NK-92 (cell line): ENCODE results near the gene LRRC4B.

Experiments
- DNase-seq: peaks from one replicate; lab custom pipeline; 2025; ENCODE audit not compliant: unreplicated experiment; lab: John Stamatoyannopoulos, UW

Gene LRRC4B

DNA sequence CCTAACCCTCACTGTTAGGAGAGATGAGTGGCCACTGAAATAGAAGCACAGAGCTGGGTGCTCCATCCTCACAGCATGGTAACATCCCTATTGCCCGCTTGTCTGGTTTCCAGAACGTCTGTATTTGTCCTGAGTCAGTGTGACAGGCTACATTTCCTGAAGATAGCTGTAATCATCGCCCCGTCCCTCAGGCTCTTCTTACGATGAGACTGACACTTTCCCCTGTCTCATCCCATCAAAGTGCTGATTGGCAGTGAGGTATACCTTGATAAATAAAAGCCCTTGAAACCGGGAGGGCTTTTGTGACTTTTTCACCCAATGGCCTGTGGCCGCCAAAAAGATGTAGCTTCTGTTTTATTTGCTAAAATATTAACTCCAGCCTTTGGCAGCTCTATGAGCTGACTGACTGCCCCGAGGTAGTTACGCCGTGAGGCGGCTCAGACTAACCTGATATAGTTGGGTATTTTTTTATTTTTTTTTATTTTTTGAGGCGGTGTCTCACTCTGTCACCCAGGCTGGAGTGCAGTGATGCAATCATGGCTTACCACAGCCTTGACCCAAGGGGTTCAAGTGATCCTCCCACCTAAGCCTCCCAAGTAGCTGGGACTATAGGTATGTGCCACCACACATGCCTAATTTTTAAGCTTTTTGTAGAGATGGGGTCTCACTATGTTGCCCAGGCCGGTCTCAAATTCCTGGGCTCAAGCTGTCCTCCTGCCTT is 5.7 kb upstream of the LRRC4B start:
- no peak for DNase-seq

DNA sequence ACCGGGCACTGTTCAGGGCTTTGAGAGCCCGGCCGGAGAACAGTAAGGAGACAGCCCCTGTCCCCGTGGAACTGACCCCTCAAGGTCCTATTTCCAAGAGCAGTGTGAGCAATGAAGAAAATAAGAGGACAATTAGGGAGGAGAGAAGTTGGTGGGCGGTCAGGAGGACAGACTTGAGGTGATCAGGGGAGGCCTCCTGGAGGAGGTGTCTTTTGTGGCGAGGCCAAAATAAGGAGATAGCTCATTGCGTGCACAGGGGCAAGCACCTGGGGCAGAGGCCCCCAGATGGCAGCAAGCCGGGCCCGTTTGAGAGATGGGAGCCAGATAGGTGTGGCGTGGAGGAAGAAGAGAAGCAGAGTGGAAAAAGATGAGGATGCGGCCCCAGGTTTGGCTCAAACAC is 2.8 kb upstream of the LRRC4B start:
- DNase-seq = no peak

DNA sequence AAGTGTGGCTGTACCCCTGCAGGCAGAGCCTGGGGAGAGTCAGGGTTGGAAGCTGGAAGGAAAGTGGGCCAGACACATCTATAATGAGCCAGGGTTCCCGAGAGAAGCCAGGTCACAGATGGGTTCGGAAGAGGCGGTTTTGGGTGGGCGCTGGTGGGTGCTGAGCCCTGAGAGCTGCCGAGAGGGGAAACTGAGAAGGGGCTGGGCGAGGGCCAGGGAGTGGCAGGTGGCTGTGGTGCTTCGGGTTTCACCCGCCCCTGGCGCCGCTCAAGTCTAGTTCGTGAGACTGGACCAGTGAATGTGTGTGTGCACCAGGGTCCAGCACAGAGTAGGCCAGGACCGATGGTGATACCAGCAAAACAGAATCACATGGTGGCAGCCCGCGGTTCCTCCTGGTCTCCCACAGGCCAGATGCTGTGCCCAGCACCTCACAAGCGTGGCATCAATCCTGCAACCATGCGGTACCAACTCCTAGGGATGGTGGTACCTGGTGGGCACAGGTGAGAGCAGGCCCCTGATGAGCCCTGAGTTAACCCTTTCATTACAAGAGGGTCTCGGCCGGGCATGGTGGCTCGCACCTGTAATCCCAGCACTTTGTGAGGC is 1.8 kb upstream of the LRRC4B start:
- no peak for DNase-seq

DNA sequence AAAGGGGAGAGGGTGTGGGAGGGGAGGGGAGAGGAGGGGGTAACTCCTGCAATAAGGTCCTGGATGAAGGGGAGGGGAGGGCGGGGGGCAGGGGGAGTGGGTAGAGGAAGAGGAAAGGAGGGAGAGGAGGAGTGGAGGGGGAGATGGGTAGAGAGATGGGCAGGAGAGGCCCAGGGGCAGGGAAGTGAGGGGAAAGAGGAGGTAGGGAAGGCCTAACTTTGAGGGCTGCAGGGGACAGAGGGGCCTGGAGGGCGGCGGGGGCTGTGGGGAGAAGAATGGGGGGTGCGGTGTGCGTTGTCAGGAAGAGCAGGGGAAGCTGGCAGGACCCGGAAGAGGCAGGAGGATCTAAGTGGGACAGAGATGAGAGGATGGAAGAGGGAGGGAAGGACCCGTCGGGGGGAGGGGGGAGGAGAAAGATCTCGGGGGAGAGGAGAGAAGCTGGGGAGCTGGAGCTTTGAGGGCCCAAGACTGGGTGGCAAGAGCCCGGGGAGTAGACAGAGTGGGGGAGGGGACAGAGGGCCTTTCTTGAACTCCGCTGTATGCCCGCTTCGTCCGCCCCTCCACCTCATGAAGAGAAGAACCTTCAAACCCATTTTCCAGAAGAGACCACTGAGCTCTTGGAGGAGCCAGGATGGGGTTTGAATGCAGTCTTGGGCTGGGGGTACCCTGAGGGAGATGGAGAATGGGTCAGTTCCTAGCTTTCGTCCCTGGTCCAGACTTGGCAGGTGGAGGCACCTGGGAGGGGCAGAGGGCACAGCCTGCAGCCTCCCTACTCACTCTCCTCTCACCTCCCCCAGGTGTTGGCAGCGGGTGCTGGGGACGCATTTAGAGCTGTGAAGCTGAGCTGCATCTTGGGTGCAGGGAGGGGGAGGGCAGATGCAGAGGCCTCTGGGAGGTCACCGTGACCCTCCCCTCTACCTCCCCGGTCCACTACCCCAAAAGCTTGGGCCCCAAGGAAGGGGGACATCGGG is 778 bp upstream of the LRRC4B start:
- no peak for DNase-seq

DNA sequence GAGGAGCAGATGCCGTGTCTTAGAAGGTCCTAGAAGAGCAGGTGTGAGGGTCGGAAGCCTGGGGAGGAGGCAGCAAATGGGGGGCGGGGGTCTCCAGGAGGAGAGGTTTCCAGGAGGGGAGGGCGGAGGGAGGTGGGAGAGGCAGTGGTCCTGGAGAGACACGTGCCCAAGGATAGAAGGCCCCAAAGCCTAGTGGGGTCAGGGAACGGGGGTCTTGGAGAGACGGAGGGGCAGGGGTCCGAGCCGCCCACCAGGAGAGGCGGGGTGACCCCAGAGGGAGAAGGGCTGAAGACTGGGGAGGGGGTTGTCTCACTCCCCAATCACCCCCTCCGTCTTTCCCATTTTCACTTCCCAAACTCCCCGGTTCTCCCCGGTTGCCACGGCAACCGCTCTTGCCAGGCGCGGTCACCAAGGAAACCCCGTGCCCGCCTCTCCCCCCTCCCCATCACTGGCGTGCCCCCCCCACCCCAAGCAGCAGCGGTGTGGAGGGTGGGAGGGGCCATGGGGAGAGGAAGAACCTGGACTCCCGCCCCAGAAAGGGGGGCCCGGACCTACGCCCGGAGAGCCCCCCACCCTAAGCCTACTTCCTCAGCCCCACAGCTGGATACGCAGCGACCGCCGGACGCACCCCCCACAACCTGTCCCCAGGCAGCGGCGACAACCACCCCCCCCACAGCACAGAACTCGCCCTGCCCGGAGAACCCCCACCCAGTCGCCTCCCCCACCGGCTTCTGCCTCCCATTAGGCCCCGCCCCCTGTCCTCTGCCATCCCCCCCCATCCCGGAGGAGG is 988 bp downstream of the LRRC4B start:
- no peak for DNase-seq

DNA sequence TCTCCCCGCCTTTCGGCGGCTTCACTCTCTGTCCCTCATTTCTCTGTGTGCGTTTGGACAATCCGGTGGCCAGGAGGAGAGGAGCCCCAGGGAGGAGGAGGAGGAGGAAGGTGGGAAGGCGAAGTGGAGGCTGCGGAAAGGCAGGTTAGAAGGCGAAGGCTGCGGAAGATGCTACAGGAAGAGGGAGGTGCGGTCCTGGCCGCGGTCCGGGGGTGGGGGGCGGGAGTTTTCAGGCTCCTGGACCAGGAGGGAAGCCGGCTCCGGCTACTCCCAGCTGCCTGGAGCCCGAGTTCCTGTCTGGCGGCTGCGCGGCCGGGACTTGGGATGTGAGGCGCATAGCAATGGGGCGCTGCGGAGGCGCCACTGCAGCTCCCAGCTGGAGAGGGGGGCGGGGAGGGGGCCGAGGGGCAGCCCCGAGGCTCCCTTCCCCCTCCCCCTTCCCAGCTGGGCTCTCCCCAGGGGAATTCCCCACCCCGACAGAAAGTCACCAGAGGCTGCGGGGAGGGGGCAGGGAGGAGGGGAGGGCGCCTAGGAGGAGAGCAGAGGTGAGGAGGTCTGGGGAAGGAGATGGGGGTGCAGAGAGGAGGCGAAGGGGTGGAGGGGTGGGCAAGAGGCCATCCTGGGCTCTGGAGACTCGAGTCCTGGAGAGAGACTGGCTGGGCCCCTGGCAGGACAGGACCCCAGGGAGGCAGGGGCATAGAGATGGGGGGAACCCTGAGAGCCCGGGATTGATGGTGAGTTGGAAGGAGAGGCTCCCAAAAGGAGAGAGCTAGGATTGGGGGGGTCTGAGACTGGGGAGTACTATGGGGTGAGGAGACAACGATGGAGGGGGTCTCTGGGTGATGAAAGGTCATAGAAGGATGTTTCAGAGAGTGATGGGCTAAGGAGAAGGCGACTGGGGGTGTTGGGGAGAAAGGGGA is 2.0 kb downstream of the LRRC4B start:
- DNase-seq = no peak

DNA sequence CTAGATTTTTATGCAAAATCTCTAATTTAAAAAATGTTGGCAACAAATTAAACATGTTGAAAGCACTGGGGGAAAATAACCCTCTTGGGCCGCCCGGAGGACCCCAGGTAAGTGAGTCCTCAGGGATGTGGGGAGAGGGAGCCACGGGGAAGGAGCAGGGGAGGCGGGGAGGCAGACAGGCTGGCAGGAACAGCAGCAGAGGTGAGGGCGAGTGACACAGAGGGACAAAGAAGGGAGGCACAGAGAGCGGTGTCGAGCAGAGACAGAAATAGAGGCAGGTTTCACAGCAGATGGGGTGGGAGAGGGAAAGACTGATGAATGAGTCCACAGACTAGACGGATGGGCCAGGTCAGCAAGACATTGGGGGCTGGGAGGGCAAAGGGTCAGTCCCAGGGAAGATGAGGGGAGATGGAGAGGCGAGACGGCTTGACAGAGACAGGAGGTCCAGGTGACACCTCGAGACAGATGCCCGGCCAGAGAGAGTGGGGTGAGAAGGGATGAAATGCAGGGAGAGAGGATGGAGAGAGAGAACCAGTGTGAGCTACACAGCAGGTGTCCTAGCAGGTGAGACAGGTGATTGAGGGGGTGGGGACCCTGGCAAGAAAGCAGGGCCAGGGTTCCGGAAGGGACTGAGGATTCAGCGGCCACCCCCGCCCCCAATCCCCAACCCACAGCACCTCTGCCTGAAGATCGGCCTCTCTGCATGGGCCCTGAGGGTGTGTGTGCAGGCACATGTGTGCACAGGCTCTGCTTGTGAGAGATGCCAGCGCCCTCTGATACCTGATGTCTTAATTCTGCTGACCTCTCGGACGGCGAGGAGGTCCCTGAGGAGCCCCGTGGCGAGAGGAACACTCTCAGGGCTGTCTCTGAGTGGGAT is 3.8 kb downstream of the LRRC4B start:
- no peak for DNase-seq

DNA sequence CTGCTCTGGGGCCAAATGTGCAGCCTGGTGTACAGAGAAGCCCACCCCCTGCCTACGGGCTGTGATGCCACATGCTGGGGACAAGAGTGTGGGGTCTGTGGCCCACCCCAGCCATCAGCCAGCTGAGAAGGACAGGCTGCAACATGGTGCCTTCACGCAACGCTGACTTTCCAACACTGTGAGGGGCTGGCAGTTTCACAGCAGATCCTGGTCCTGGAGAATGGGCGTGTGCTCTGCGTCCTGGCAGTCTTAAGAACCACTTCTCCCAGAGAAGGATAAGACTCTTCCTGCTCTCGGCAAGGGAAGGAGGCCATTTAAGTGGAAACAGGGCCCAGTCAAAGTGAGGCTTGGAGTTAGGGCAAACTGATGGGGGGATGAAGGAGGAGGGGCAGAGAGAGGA is 4.6 kb downstream of the LRRC4B start:
- no peak for DNase-seq

DNA sequence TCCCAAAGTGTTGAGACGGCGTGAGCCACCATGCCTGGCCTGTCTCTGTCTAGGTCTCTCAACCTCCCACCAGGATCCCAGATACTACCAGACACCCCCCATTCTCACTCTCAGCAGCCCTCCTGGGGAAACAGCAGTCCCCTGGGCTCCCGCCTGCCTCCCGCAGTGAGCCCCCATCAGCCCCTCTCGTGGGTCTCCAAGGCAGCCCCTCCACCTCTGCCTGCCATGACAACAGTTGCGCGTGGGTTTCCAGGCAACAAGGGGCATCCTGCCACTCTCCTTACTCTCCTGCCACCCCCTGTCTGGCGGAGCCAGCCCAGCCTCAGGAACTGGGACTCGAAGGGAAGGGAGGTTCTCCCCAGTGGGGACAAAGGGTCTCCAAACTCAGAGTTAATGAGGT is 5.2 kb downstream of the LRRC4B start:
- DNase-seq = no peak

DNA sequence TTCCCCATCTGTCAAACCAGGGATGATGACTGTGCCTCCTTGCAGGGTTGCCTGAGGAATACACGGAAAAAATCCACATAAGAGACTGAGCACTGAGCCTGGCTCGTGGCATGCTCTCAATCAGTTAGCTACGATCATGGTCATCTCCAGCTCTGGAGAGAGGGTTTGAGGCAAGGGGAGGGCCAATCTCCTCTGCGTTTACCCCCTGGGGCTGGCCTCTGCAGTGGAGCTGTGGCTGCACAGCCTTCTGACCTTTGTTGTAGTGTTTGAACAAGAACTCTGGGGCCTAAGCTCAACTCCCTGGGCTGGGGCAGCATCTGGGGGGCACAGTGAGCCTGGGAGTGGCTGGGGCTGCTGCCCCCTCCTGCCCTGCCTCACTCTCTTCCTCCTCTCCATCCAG is 5.9 kb downstream of the LRRC4B start:
- no peak for DNase-seq

DNA sequence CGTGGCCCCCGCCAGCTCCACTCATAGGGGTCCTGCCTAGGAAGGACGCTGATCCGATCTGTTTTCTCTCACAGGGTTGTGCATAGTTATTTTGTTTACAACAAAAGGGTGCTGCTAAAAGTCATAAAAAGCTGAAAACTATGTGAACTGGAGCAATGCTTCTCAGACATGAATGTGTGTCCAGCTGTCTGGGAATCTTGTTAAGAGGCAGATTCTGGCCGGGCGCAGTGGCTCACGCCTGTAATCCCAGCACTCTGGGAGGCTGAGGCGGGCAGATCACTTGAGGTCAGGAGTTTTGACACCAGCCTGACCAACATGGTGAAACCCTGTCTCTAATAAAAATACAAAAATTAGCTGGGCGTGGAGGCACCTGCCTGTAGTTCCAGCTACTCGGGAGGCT is 8.6 kb downstream of the LRRC4B start:
- DNase-seq = no peak

DNA sequence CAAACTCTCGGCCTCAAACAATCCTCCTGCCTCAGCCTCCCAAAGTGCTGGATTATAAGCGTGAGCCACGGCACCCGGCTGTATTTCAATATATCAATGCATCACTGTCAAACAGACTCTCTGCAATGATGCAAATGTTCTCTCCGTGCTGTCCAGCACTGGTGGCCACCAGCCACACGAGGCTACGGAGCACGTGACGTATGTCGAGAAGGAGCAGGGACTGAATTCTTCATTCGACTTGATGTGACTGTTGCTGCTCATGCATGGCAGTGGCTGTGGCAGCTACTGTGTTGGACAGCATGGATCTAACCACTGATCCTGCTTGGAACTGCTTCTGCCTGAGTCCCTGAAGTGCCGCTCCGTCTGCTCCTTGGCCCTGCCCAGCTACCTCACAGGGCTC is 9.8 kb downstream of the LRRC4B start:
- DNase-seq = no peak

DNA sequence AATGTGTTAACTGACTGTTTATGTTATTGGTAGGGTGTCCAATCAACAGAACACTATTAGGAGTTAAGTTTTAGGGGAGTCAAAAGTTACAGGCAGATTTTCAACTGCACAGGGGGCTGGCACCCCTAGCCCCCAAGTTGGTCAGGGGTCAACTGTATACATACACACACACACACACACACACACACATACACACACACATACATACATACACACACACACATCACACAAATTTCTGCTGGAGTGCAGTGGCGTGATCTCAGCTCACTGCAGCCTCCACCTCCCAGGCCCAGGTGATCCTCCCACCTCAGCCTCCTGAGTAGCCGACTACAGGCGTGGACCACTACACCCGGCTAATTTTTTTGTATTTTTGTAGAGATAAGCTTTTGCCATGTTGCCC is 10.2 kb downstream of the LRRC4B start:
- no peak for DNase-seq

DNA sequence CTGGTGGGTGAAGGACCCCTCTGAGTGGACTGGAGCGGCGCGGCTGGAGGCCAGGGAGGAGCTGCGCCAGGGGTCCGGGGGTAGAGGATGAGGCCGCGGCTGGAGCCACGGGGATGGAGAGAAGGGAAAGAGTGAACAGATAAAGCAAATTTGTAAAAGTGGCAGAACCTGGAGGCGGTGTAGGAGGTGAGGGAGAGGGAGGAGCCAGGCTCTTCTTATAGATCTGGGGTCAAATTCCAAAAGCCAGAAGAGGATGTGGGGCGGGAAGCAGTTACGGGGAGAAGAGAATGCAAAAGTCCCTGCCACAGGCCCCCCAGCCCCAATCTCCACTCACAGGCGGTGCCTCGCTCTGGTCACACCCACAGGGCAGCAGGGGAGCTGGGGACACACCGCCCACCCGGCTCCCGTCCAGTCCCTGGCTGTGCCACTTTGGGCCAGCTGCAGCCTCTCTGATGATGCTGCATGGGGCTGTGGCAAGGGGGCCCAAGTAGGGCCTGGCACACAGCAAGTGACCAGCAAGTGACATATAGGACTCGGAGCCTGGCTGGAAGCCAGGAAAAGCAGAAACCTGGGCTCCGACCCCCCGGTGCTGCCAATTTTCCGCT is 11.1 kb downstream of the LRRC4B start:
- DNase-seq = no peak

DNA sequence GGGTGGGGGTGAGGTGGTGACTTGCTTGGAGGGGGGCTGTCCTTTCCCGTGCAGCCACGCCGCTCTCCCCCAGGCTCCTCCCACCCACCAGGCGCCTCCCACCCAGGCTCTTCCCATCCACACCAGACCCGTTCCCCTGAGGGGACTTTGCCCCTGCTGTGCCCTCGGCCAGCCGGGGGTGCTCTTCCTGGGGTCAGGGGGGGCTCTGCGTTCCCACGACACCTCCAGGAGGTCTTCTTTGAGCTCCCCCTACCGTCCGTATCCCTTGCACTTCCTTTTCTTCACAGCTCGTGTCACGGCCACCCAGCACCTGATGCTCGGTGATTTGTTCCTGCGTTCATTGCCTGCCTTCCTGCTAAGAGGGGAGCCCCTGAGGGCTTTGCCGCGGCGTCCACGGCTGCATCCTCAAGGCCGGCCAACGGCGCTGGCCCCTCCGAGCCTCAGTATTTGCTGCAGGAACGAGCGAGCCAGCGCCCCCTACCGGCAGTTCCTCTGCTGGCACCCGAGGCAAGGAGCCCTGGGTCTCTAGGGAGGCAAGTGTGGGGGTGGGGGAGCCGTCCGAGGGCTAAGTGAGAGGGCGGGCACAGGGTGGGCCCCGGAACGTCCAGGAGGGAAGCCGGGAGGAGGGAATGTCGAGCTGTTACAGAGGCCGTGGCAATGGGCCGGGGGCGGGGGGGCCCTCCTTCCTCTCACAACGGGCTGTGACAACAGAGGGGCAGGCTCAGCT is 11.8 kb downstream of the LRRC4B start:
- DNase-seq = no peak

DNA sequence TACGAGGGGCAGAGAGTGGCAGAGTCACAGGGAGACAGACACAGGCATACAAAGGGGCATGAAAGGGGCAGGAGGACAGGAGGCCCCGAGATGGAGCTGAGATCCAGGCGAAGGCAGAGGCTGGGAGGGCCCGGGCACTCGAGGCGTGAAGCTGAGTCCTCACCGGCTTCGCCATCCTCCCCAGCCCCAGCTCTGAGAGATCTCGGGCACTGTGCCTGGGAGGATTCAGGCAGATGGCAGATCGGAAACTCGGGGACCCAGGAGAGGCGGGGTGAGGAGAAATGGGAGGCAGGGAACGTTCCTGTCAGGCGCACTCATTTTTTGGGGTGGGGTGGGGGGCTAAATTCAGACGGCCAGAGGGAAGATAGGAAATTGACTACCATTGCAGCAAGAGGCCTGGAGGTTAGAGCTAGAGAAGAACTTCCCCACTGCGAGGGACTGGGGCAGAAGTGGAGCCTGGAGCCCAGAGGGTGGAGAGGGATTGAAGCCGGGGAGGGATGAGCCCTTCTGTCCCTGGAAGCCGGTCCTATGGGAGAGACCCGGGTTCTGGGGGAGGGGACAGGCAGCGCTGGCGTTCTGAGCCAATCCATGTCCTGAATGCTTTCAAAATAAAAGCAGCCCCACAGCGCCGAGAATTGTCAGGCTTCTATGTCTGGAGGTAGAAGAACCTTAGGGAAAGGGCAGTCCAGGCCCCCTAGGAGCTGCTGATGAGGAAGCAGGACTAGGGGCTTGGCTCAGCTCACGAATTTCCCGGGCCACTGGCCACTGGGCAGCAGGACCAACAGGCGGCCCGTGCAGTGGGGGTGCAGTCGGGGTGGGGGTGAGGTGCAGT is 12.6 kb downstream of the LRRC4B start:
- DNase-seq = no peak

DNA sequence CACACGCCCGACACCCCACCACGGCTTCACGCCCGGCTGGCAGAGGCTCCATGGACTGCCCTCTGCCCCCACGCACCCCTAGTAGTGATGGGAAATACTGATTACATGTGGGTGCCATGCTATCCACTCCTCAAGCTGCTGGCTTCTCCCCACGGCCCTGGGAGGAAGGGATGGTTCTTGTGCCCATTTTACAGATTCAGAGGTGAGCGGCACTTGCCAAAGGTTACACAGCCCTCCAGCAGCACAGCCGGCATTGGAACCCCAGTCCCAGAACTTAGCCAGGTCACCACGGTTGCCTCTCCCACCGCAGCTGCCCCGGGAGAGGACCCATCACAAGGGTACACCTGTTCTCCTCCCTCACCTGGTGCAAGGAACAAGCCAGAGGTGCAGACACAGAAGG is 13.2 kb downstream of the LRRC4B start:
- no peak for DNase-seq
